Right atrium auricular region (tissue), 2 donors: ENCODE data around the gene CARD8. TPM values are rescaled to one million over a fixed set of nuclear protein-coding genes. Genes with fewer than 3 reads are reported as not detected.

ENCODE experiments used
- DNase-seq: peaks from one replicate; pipeline ENCODE4 v3.0.0-alpha.2; 2019; ENCODE audit warnings: low spot score
- H3K27ac ChIP-seq, 2 donors: fragments of 200-600 bp; sonication (generic); 1 replicate in 1 of 2; 2 replicates in 1 of 2; pipeline ENCODE4 v1.5.1; 2016 to 2019
- H3K27me3 ChIP-seq, 2 donors: fragments of 200-600 bp; sonication (generic); one replicate each; pipeline versions ENCODE4 v1.5.1 to v1.6.0; 2017 to 2019
- H3K36me3 ChIP-seq: fragments of 200-600 bp; sonication (generic); one replicate; pipeline ENCODE4 v1.5.1; 2016
- H3K4me1 ChIP-seq, 2 donors: fragments of 200-600 bp; sonication (generic); one replicate each; pipeline versions ENCODE4 v1.5.1 to v1.6.0; 2017 to 2019
- H3K4me3 ChIP-seq, 2 donors: fragments of 200-600 bp; sonication (generic); 1 replicate in 1 of 2; 2 replicates in 1 of 2; pipeline ENCODE4 v1.5.1; 2017 to 2019; ENCODE audit warnings: mild to moderate bottlenecking in 1 of 2, moderate library complexity in 1 of 2
- H3K9me3 ChIP-seq, 2 donors: fragments of 200-600 bp; sonication (generic); one replicate each; pipeline ENCODE4 v1.5.1; 2019
- total RNA-seq, 2 donors: library from RNA; depleted of rRNA; stranded (reverse); fragments of >200 nt; gene quantifications; one replicate each; pipeline ENCODE4 v1.1.0, GENCODE V29; 2016
- TF ChIP-seq, protein P1 (sequence below), 2 donors: fragments of 200-600 bp; sonication (generic); IDR thresholded peaks; one replicate each; pipeline ENCODE4 v1.5.1; 2019; ENCODE audit warnings: antibody characterized with exemption in 2 of 2

The CARD8 gene
- total RNA-seq, 2 donors from 2014 or later, result 19.7 to 21.2 TPM

DNA sequence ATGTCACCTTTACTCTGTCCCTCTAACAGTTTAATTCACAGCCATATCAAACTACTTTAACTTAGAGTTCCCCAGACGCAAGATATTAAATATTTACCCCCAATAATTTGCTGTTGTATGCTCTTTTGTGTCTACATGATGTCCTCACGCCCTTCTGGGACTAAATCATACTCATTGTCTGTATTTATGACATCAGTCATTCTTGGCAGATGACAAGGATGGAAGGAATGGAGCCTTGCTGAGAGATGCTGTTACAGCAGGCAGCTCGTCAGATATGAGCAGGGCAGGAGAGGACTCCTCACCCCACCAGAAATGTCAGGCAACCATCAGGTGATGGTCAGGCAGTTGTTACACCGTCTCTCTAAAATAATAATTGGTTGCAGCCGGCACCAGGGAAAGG, 41.8 kb downstream of the CARD8 start:
- no peak for DNase-seq
- TF ChIP-seq, protein P1, sequence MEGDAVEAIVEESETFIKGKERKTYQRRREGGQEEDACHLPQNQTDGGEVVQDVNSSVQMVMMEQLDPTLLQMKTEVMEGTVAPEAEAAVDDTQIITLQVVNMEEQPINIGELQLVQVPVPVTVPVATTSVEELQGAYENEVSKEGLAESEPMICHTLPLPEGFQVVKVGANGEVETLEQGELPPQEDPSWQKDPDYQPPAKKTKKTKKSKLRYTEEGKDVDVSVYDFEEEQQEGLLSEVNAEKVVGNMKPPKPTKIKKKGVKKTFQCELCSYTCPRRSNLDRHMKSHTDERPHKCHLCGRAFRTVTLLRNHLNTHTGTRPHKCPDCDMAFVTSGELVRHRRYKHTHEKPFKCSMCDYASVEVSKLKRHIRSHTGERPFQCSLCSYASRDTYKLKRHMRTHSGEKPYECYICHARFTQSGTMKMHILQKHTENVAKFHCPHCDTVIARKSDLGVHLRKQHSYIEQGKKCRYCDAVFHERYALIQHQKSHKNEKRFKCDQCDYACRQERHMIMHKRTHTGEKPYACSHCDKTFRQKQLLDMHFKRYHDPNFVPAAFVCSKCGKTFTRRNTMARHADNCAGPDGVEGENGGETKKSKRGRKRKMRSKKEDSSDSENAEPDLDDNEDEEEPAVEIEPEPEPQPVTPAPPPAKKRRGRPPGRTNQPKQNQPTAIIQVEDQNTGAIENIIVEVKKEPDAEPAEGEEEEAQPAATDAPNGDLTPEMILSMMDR (IDR thresholded peaks at IDR 0.05), result no peak
- no peaks in the 10 kb centered on the region for H3K4me1 ChIP-seq
- H3K36me3 ChIP-seq, result peaks cover 34% of the 10 kb centered on the region
- H3K27me3 ChIP-seq, result no peaks in the 10 kb centered on the region
- H3K4me3 ChIP-seq, result no peak overlapping the region
- no peak overlapping the region for H3K27ac ChIP-seq
- no peaks in the 10 kb centered on the region for H3K9me3 ChIP-seq

DNA sequence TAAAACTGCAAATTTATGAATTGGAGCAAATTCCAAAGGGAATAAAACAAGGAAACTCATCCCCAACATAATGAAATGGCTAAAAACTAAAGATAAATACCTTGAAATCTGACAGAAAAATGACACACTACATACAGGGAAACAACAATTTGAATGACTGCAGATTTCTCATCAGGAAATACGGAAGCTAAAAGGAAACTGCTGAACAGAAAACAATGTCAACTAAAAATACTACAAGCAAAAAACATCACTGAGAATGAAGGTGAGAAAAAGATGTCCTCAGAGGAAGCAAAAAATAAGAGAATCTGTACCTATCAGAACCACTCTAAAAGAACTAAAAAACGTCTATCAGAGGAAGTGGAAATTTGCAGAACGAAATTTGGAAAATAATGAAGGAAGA, 45.7 kb downstream of the CARD8 start:
- DNase-seq, result no peak
- peaks cover 27% of the 10 kb centered on the region for H3K36me3 ChIP-seq

DNA sequence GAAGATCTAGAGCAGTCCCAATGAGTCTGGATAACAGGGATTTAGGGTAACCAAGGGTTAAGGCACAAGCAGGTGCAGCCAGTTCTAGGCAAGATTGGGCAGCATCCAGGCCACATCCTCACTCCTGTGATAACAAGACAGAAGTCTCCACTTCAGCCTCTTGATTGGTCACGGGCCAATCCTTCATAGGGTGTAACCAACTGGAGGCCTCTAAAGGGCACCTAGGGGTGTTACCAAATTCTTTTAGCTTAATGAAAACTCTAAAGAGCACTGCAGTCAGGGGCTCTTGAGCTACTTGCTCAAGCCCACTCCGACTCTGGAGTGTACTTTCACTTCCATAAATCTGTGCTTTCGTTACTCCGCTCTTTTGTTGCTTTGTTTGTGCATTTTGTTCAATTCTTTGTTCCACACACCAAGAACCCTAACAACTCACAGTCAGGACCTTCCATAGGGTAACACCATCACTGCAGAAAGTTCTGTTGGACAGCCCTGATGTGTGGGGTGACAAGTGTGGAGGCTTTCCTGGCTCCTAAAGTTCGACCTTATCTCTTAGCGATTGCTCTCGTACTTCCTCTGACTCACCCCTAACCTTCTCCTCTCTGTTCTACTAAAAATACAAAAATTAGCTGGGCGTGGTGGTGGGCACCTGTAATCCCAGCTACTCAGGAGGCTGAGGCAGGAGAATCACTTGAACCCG, 49.2 kb downstream of the CARD8 start:
- DNase-seq, result peak; percentile 53
- Histone ChIP-seq H3K27me3 (no peaks in the 10 kb centered on the region), H3K4me1 (peaks cover 0 to 15% of the 10 kb centered on the region in 2 donors), H3K36me3 (peaks cover 8% of the 10 kb centered on the region), H3K27ac (no peak overlapping the region), H3K4me3 (no peak overlapping the region), H3K9me3 (no peaks in the 10 kb centered on the region)
- TF ChIP-seq, protein P1 (IDR thresholded peaks at IDR 0.05), result no peak

More for the DNA sequence above, 45.7 kb downstream of the CARD8 start:
- H3K4me3 ChIP-seq, result no peak overlapping the region
- H3K4me1 ChIP-seq, result peaks cover 0 to under 1% of the 10 kb centered on the region in 2 donors
- no peak overlapping the region for H3K27ac ChIP-seq
- no peaks in the 10 kb centered on the region for H3K27me3 ChIP-seq
- no peaks in the 10 kb centered on the region for H3K9me3 ChIP-seq
- TF ChIP-seq, protein P1 (IDR thresholded peaks at IDR 0.05), result no peak

DNA sequence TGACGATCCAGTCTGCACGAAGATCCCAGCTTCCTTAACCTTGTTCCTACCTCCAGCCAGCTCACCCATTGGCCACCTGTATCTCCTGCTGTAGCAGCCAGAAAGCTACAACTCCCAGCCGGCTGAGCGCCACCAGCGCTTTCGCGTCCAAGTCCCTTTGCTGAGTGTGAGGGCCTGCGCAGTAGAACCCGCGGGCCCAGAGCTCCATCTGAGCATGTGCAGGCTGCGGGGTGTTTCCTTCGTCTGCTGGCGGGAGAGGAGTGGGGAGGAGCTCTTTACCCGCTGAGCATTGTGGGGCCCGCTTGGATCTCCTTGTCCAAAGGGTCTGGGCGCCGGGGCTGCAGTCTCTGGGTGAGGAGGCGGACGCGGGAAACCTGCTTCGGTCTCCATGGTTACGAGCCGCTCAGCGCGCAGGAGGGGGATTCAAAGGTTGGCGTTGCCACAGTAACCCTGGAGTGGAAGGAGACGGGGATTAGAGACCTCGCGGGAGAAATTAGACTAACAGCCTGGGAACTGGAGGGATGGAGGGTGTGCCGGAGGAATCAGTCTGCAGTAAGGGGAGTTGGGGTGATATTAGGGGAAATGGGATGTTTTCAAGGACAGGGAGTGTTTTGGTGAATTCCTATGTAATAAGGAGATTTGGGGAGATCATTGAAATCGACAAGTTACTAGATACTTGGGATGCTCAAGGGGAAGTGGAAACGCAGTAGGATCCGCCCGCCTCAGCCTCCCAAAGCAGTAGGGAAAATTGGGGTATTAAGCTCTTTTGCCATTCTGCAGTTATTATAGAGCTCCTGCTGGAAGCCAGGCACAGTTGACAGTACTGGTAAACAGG, 51.7 kb downstream of the CARD8 start:
- Histone ChIP-seq H3K36me3 (no peaks in the 10 kb centered on the region), H3K9me3 (no peaks in the 10 kb centered on the region), H3K27ac (peak overlapping the region; percentile 65 to 71), H3K4me1 (peaks cover 0 to 15% of the 10 kb centered on the region in 2 donors), H3K27me3 (no peaks in the 10 kb centered on the region), H3K4me3 (peak overlapping the region; percentile 65 to 72)
- TF ChIP-seq, protein P1 (IDR thresholded peaks at IDR 0.05), result no peak
- peak; percentile 92 for DNase-seq

DNA sequence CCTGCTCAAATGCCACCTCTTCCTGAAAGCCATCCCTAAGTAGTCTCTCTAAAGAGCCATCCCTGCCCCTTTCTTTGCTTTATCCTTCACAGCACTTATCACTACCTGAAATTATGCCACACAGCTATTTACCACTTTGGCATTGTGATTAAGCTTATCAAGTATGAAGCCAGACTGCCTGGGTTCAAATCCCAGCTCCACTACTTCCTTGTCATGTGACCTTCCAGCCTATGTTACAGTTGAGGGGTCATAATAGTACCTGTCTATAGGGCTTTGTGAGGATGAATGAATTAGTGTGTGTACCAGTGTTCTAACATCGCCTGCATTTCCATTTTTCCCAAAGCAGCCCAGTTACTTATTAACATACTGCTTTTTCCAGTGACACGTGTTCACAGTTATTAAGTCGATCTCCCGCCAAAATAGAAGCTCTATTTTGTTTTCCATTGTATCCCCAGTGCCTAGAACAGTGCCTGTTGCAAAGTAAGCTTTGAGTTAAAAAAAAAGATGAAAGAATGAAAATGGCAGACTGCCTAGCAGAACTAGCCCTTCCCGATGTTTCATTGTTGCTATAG, 52.4 kb downstream of the CARD8 start:
- Histone ChIP-seq H3K4me1 (peaks cover 0 to 15% of the 10 kb centered on the region in 2 donors), H3K4me3 (peak overlapping the region; percentile 65 to 72), H3K27ac (peak overlapping the region; percentile 65 to 71), H3K27me3 (no peaks in the 10 kb centered on the region), H3K36me3 (no peaks in the 10 kb centered on the region), H3K9me3 (no peaks in the 10 kb centered on the region)
- DNase-seq, result peak; percentile 26
- TF ChIP-seq, protein P1 (IDR thresholded peaks at IDR 0.05), result no peak
